H1 (cell line): ENCODE data around the gene TLCD2. TPM values are rescaled to one million over a fixed set of nuclear protein-coding genes. Genes with fewer than 3 reads are reported as not detected.

Source experiments
- CEBPB ChIP-seq: IDR thresholded peaks from 2 replicates; pipeline ENCODE4 v1.6.1; 2012; ENCODE audit warnings: low read depth, low read length
- RFX5 ChIP-seq: IDR thresholded peaks from 2 replicates; pipeline ENCODE4 v1.6.1; 2011; ENCODE audit warnings: low read depth, low read length, improper control_type of control experiment, borderline replicate concordance
- TEAD4 ChIP-seq: IDR thresholded peaks from 2 replicates; pipeline ENCODE4 v1.6.1; 2012; ENCODE audit warnings: low read depth, low read length, inconsistent platforms, mixed read lengths
- polyA plus RNA-seq, 7 experiments: library from polyadenylated mRNA; depleted of rRNA in 3 of 7; stranded (reverse) in 5 of 7; unstranded in 2 of 7; fragments of >200 nt in 5 of 7; fragments of 200-250 nt in 2 of 7; gene quantifications; 1 replicate in 5 of 7; 2 replicates in 1 of 7; 4 replicates in 1 of 7; pipeline versions ENCODE4 v1.2.1 to v1.2.3, GENCODE V29; 2011 to 2013; ENCODE audit warnings: missing spikeins in 2 of 7, mixed read lengths in 2 of 7
- total RNA-seq: library from RNA; stranded (reverse); fragmentation: NEBNext Ultra II Directional; extraction: Animal tissue kit (Norgen Biotek cat#: 25700); gene quantifications from 2 replicates; pipeline ENCODE4 v1.2.1, GENCODE V29; 2021

TLCD2 gene
- total and polyA plus RNA-seq, 2 of the 8 experiments (the other 6 are each of a cell fraction or from before 2014, with no cell fraction given): 0.47 to 1.4 TPM

DNA sequence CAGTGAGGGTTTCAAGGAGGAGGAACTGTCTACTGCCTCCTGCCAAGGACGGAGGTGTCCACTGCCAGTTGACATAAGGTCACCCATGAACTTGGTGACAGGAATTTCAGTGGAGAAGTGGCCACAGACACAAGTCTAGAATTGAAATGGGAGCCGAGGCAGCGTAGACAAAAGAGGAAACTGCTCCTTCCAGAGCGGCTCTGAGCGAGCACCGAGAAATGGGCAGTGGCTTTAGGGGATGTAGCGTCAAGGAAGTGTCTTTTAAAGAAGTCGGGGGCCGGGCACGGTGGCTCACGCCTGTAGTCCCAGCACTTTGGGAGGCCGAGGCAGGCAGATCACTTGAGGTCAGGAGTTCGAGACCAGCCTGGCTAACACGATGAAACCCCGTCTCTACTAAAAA lies 48.6 kb upstream of the TLCD2 start (continued):
- TF ChIP-seq CEBPB (no peak), RFX5 (no peak), TEAD4 (no peak)
